ENCODE results near the gene FBXO42.
"Not testable (repeated sequence)": the region's sequence is repeated elsewhere in the genome, so short reads cannot be mapped to it uniquely, and the experiment has no call there.

The FBXO42 gene

DNA sequence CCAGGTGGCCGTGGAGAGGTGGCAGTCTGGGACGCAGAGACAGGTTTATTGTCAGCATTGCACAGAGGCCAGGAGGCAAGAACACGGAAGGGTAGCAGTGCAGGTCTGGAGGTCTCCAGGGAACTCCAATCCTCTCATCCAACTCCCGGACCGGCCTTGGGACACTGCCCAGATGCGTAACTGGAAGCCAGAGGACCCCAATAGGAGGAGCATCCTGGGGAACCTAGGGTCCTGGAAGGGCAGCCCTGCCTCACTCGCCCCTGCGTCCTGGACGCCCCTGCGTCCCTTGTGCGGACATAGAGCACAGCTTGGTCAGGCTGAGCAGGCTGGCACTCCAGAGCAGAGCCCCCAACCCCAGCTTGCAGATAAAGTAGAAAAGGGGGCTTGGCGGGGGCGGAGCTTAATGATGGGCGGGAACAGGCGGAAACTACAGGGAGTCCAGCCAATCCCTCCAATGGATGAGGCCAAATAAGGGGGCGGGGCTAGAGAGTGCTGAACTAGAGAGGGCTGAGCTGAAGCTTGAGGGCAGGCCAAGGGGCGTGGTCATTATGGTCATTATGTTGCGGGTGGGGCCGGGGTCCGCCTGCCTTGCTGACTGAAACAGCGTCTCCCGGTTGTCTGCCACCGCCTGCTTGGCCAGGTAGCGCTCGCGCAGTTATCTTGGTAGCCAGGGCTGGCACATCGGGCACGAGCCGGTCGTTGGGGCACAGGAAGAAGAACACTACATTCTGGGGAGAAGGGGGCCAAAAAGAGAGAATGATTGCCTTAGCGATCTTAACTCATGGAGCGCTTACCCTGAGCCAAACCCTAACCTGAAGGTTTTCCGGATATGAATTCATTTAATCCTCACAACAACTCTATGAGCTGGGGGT is 136.2 kb downstream of the FBXO42 start:
- peak; percentile 87 for DNase-seq

DNA sequence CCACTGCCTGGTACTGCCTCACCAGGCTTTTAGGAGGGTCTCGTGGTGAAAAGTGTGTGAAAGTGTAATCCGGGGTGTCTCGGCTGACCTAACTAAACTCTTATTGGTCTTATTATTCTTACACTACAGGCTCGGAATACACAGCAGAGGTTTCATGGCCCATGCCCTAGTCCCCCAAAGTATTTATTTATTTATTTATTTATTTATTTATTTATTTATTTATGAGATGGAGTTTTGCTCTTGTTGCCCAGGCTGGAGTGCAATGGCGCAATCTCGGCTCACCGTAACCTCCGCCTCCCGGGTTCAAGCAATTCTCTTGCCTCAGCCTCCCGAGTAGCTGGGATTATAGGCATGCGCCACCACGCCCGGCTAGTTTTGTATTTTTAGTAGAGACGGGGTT is 137.0 kb downstream of the FBXO42 start:
- DNase-seq: not testable (repeated sequence)

DNA sequence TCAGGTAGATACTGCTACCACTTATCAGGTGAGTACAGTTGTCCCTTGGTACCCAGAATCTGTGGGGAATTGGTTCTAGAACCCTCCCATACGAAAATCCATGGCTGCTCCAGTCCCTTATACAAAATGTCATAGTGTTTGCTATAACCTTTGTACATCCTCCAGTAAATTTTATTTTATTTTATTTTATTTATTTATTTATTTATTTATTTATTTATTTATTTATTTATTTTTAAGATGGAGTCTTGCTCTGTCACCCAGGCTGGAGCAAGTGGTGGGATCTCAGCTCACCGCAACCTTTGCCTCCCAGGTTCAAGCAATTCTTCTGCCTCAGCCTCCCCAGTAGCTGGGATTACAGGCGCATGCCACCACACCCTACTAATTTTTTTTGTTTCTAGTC is 138.7 kb downstream of the FBXO42 start:
- not testable (repeated sequence) for DNase-seq

DNA sequence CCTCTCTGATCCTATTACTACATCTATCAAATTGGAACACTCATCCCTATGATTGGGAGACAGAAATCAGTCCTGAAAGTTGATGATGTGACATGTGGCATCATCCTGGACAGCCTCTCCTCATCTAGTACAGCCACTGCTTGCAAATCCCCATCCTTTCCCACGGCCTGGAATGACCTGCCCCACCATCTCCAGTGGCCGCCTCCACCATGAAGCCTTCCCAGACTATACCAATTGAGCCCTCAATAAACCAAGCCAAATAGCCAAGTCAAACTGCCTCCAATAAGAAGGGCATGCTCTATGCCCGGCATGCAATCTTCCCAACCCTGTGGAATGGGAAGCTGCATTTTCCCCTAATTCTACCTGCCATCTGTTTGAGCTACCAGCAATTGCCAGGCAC is 139.3 kb downstream of the FBXO42 start:
- peak; percentile 61 for DNase-seq

DNA sequence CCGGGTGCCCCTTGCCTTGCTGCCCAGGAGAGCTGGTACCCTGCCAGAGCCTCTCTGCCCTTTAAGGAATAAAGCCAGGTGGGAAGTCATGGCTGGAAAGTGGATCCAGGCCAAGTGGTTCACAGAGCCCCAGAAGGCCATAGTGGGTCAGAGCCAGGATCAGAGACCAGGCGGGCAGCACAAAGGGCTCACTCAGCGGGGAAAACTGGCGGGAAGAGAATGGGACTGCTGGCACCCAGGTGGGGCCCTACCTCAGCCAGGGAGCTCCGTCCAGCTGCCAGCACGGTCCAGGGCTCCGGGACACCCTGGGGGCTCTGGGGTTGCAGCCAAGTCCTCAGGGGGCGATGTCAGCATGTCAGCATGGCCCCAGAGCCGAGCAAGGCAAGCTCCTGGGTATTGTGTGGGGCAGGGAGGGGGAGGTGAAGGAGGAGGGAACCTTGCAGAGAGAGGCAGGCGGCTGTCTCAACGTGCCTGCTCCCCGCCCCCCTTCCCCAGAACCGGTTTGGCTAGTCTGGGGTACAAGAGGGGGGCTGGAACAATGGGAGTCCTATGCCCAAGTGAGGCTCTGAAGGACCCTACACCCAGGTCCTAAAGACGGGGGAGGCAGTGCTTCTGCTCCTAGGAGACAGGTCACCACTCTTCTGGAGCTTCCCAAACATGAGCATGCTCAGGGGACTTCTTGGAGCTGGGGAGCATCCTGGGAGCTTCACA is 139.9 kb downstream of the FBXO42 start, which contains the start of gene ARHGEF19:
Gene ARHGEF19 (minus strand): TSS at position 402 of the 711 bp plus-strand sequence. CDS start 3,598 bp downstream, outside the sequence.
- peak; percentile 84 for DNase-seq

DNA sequence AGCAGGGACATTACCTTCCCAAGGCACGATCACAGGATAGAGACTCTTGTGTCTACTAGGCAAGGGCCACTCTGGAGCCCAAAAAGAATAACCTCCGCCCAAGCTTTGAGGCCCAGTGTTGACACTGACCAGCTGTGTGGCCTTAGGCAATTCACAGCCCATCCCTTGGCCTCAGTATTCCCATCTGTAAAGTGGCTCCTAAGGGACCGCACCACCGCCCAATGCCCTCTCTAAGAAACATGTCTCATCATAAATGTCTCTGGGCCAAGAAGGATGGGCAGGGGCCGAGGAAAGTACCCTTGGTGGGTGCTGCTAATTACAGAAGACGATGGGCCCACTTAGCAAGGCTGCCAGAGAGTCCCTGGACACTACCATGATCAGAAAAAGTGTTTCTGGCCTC is 140.5 kb downstream of the FBXO42 start:
- DNase-seq: no peak

DNA sequence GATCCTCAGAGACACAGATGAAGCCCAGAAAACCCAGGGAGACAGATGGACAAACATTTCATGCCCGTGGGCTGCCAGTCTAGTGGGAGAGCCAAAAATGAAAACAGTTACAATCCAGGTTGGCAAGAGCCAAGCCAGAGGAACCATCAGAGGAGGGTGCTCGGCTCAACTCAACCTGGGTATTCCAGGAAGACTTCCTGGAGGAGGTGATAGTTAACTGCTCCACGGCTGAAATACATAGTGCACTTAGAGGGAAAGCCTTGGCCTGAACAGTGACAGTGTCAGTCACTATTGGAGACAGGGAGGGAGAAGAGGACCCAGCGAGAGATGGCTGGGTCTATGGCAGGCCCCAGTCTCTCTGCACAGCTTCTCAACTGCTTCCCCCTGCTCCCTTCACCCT is 141.7 kb downstream of the FBXO42 start:
- no peak for DNase-seq

DNA sequence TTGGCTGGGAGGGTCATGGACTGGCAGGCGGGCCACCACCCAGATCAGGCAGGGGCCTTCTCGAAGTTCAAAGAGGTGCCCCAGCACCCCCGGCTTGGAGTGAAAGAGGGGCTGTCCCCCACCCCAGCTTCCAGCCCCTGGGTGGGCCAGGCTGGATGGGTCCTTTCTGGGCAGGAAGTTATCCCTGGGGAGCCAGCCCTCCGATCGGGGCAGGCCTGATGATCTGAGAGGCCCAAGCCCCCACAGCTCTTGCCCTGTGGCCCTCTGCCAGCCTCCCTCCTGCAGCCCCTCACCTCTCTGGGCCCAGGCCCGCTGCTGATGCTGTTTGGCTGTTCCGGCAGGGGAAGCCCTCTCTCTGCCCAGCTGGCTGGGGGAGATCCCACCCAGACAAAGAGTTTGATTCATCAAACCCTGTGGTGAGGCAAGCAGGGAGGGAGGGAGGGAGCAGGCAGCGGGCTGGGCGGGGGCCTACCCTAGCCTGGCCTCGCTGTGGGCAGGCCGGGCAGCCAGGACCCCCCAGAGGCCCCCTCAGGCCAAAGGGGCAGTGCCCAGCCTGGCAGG is 142.4 kb downstream of the FBXO42 start:
- no peak for DNase-seq

DNA sequence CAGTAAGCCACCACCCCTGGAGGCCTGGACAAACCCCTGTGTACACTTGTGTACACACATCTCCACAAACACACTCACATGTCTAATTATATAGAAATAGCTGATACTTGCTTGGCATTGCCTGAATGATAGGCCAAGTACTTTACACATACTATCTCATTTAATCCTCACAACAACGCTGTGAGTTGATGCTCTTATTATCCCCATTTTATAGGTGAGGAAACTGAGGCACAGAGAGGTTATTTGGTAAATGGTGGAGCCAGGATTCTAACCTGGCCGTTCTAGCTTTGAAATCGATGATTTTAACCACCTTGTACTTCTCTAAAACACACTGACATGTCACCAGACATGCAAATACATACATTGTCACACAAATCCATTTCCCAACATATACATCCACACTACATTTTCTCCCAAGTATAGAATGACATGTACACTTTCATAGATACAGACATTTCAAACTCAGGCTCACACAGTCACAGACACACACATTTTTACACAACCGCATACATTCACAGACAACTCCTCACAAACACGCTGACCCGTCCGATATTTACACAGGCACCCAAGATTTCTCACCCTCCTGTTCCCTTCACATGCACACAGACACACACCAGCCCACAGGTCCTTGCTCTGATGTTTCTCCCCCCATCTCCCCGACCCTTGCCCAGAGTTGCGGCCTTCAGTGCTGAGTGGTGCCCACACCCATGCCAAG is 143.0 kb downstream of the FBXO42 start:
- DNase-seq: no peak

DNA sequence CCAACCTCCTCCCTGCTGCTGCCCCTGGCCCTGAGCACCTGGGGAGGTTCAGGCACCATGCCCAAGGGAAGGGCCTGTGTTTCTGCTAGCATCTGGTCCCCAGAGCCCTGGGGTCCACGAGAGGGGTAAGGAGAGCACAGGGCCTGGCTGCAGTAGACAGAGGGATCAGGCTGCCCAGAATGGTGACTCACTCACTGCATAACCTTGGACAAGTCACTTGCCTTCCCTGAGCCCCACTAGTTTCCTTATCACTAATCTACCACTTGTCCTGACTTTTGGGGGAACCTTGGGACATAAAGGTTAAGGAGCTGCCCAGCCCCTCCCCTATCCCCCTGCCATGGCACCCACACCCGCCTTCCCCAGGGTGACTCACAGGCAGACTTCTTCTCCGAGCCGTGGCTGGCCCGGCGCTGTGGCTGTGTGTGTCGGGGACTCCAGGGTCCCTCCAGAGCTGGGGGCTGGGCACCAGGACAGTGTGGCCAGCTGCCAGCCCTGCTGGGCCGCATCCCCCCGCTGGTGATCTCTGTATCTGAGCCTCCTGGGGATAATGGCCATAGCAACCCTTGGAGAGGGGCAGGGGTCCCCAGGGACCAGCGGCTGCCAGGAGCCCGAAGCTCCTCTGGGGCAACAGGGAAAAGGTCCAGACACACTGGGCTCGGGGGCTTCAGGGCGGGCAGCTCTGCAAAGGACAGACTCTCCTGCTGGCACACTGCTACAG is 143.9 kb downstream of the FBXO42 start:
- DNase-seq: peak; percentile 27

DNA sequence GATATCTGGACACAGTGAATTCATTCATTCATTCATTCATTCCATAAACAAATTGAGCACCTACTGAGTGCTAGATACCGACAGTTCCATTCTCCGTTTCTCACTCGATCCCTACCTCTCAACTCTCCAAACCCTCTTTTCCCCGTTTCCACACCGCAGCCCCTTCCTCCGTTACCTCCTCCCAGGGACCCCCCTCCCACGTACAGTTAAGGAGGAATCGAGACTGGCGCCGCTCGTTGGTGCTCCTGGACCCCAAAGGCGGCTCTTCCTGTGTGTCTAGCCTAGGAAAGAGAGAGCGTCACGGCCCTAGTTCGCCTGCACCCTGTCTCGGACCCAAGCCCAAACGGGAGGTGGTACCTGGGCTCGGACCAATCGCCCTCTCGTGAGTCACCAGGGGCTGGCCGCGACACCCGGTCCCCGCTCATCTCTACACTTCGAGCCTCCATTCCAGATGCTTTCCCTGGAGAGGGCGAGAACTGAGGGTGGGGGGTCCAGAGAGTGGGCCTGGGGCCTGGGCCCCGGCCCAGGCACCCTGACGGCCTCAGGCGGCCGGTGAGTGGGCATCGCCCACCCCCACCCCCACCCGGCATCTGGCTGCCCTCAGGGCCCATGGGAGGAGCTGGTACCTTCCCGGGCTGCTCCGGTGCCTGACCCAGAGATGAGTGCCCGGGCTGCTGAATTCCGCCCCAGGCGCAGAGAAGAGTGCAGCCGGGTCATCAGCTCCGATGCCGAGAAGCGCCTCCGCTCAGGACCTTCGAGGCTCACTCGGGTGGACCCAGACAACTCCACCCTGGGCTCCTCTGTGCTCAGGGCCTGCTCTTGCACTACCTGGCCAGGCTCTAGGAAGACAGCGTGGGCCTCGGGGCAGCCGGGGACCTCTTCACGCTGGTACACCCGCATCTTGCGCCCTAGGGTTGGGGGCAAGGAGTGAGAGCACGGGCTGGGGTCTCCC is 144.7 kb downstream of the FBXO42 start:
- no peak for DNase-seq

DNA sequence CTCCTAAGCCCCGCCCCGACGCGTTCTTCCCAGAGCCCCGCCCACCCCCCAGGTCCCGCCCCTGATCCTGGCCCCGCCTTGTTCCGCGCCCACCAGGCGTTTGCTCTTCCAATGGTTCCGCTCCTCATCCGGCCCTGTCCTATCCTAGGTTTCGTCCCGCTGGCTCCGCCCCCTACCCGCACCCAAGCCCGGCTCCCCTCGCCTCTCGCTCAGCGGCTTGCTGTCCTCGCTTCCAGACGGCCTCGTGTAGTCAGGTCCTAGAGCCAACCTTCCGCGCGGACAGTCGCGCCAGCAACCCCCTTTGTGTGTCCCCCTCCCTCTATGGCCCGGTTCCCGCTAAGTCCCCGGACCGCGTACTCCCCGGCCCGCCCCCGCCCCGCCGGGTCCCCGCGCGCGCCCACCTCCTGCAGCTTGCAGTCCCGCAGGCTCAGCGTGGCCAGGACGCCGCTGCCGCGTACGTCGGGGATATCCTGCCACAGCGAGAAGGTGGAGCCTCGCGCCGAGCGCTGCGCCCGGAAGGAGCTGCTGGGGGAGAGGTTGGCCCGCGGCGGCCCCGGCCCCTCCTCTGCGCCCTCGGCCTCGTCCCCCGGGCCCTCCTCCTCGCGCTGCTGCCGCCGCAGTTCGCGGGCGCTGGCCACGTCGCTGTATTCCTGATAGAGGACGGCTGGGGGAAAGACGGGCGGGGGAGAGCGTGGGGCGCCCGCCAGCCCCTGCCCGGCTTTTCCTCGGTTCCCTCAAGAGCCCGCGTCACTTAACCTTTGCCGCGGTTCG is 145.5 kb downstream of the FBXO42 start:
- DNase-seq: peak; percentile 99

DNA sequence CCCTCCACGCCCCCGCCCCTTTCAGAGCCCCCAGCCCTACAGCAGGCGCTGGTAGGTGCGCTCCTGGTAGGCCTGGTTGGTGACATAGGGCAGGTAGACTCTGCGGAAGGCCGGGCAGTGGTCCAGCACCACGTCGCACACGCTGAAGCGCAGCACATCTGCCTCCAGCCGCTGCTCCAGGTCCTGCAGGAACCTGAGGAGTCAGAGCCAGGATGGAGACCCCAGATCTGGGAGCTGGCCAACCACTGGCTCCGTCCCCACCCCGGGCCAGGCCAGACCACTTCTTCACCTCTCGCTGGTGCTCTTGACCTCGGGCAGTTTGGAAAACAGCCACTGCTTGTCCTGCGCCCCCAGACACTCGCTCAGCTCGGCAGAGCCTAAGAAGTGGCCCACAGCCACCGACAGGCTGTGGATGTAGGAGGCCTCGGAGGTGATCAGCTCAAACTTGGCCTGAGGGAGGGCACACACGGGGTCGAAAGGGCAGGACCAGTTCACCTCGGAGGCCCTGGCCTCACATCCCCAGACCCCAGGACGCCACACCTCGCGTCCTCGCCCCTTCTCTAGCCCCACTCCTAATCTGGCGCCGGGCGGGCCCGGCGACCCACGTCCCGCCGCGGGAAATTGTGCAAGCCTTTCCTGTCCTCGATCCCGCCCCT is 146.3 kb downstream of the FBXO42 start:
- no peak for DNase-seq

DNA sequence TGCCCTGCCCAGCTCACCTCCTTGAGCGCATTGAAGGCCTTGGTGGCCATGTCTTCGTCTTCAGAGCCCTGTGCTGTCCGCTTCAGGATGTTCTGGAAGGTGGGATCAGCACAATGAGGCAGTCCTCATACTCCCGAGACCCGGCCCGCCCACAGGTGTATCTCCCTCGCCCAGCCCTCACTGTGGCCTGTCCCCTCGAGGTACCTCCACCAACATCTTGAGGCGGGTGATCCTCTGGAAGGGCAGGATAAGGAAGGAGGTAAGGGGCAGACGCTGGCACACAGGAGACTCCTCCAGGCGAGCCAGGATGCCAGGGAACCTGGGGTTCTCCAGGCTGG is 147.0 kb downstream of the FBXO42 start:
- DNase-seq: no peak

DNA sequence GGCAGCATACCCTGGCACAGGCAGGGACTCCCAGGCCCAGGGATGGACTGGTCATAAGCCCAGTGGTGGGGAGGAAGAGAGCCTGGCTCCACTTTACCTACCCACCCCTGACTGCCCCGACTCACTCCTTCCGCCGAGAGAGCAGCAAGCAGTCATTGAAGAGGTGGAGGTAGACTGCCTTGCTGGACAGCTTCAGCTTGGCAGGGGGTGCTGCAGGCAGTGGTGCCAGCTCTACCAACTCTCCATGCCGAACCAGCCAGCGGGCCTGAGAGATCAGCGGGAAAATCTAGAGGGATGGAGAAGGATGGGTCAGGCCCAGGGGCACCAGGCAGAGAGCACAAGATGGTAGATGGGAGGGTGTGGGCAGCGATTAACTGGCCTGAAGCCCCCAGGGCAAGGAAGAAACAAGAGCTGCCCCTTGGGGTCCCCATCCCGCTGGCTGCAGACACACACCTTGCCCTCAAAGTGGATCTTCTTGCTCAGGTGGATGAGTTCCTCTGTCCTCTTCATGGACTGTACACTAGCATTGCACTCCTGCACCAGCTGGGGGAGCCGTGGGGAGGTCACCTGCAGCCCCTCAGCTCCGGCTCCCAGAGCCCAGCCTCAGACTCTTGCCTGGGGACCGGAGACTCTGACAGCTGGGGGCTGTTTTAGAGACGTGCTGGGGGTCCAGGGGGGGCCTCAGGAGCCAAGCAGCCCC is 147.5 kb downstream of the FBXO42 start:
- peak; percentile 69 for DNase-seq

DNA sequence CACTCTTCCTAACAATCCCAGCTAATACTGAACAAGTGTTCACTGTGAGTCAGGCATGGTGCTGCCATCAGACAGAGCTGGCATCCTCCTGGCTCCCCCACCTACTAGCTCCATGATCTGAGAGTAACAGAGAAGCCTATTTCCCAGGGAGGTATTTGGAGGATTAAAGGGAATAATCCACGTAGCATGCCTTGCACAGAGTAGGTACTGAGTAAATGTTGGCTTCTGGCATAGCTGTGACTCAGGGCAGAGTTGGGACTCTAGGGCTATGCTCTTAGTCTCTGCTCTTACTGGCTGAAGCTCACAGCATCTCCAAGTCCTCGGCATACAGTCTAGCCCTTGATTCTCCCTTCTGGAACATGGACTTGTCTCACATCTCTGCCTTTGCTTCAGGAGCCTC is 148.1 kb downstream of the FBXO42 start:
- no peak for DNase-seq

DNA sequence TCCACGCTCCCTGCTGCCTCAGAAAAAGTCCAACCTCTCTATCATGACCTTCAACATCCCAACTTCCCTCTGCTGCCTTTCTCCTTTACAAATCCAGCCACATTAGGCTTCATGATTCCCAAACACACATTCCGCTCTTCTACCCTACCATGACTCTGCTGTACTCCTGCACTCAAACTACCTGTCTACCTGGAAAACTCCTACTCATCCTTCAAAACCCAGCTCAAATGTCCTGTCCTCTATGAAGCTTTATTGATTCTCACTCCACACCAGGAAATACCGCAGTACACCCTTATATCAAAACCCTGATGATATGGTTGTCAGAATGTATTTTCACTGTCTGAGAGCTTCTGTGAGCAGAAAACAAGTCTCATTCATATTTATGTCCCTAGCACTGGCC is 148.7 kb downstream of the FBXO42 start:
- DNase-seq: no peak

DNA sequence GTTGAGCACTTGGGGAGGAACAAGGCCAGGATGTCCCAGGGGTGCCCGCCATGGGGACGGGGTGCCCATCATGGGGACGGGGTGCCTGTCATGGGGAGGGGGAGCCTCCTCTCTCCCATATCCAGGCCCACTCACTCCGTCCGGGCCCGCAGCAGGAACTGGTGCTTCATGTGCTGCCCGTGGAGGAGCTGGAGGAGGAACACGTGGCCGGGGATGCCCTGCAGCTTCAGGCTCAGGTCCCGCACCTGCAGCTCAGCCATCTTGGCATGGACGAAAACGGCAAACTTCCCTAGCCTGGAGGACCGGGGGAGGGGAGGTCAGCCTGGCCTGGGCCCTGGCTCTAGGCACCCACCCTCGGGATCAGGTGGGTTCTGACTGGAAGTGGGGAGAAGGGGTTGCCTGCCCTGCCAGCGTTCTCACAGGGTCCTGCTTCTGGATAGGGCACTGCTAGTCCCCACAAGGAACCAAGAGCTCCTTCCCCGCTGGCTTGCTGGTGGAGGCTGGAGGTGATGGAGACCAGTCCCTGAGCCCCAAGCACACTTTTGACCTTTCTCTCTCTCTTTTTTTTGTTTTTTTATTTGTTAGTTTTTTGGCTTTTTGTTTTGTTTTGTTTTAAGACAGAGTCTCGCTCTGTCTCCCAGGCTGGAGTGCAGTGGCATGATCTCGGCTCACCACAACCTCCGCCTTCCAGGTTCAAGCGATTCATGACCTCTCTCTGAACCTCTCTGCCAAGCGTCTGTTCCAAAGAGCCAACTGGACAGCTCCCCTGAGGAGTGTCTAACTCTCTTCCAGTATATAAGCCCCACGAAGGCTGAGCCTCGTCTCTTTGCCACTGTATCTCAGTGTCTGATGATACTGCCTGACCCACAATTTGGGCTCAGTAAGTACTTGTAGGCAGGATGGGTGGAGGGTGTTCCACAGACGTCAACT is 149.7 kb downstream of the FBXO42 start:
- no peak for DNase-seq
